Measurements from ENCODE around the gene AP5Z1.

DNA sequence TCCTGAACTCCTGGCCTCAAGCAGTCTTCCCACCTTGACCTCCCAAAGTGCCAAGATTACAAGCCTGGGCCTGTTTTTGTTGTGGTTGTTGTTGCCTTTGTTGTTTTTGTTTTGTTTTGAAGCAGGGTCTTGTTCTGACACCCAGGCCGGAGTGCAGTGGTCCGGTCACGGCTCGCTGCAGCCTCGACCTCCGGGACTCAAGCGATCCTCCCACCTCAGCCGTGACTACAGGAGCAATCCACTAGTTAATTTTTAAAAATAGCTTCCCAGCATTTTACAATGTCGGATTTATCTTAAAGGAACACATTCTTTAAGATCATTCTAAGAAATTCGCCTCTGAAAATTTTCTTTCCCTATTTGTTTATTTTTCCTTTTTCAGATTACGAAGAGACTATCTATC is 27.7 kb upstream of the AP5Z1 start:
- TF ChIP-seq, protein P1, sequence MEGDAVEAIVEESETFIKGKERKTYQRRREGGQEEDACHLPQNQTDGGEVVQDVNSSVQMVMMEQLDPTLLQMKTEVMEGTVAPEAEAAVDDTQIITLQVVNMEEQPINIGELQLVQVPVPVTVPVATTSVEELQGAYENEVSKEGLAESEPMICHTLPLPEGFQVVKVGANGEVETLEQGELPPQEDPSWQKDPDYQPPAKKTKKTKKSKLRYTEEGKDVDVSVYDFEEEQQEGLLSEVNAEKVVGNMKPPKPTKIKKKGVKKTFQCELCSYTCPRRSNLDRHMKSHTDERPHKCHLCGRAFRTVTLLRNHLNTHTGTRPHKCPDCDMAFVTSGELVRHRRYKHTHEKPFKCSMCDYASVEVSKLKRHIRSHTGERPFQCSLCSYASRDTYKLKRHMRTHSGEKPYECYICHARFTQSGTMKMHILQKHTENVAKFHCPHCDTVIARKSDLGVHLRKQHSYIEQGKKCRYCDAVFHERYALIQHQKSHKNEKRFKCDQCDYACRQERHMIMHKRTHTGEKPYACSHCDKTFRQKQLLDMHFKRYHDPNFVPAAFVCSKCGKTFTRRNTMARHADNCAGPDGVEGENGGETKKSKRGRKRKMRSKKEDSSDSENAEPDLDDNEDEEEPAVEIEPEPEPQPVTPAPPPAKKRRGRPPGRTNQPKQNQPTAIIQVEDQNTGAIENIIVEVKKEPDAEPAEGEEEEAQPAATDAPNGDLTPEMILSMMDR (IDR thresholded peaks at IDR 0.05; ENCODE audit: insufficient read depth, low read length), result no peak
- no peak for TF ChIP-seq POLR2AphosphoS5 (IDR thresholded peaks at IDR 0.05; ENCODE audit: low read depth)
- TF ChIP-seq, protein P2, sequence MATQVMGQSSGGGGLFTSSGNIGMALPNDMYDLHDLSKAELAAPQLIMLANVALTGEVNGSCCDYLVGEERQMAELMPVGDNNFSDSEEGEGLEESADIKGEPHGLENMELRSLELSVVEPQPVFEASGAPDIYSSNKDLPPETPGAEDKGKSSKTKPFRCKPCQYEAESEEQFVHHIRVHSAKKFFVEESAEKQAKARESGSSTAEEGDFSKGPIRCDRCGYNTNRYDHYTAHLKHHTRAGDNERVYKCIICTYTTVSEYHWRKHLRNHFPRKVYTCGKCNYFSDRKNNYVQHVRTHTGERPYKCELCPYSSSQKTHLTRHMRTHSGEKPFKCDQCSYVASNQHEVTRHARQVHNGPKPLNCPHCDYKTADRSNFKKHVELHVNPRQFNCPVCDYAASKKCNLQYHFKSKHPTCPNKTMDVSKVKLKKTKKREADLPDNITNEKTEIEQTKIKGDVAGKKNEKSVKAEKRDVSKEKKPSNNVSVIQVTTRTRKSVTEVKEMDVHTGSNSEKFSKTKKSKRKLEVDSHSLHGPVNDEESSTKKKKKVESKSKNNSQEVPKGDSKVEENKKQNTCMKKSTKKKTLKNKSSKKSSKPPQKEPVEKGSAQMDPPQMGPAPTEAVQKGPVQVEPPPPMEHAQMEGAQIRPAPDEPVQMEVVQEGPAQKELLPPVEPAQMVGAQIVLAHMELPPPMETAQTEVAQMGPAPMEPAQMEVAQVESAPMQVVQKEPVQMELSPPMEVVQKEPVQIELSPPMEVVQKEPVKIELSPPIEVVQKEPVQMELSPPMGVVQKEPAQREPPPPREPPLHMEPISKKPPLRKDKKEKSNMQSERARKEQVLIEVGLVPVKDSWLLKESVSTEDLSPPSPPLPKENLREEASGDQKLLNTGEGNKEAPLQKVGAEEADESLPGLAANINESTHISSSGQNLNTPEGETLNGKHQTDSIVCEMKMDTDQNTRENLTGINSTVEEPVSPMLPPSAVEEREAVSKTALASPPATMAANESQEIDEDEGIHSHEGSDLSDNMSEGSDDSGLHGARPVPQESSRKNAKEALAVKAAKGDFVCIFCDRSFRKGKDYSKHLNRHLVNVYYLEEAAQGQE (IDR thresholded peaks at IDR 0.05; ENCODE audit: insufficient replicate concordance, low read depth), result no peak
